Islet of Langerhans (tissue), 1 donor: ENCODE results near the gene GNRHR.
"Not testable (repeated sequence)": the region's sequence is repeated elsewhere in the genome, so short reads cannot be mapped to it uniquely, and the experiment has no call there.

Experiments
- FAIRE-seq: peaks from one replicate; lab custom pipeline; 2011; peaks lifted over from hg19 to GRCh38; lab: Jason Lieb, UNC

GNRHR gene, protein sequence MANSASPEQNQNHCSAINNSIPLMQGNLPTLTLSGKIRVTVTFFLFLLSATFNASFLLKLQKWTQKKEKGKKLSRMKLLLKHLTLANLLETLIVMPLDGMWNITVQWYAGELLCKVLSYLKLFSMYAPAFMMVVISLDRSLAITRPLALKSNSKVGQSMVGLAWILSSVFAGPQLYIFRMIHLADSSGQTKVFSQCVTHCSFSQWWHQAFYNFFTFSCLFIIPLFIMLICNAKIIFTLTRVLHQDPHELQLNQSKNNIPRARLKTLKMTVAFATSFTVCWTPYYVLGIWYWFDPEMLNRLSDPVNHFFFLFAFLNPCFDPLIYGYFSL

DNA sequence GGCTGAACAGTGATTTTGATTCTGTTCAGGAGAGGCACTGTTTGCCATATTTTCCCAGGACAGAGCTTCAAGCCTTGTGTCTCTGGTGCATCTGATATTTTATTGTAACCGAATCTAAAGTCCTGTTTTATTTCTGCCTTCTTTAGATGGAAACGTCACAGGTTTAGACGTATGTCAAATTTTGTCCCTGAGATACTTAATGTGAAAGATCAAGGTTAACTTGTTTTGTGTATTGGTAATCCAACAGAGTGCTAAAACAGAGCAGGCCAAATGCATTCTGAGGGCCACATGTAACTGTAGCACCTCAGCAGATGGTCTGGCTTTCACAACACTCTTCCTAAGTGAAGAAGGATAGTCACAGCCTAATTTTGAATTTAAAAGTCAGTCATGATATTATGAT lies at the start of gene GNRHR:
Gene GNRHR, minus strand, starts transcription at position 101 of the 400 bp plus-strand sequence. Its CDS starts 53 bp downstream, at position 48.
- no peak for FAIRE-seq

DNA sequence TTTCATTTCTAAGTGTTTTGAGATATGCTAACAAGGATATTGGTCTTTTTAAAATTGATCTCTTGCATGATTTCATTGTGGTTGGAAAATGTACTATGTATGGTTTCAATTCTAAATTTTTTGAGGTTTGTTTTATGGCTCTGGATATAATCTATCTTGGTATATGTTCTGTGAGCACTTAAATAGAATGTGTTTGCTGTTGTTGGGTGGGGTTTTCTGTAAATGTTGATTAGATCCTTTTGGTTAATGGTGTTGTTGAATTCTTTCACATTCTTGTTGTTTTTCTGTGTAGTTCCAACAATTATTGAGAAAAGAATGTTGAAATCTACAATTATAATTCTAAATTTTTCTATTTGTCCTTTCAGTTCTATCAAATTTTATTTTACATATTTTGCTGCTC lies 42.6 kb upstream of the GNRHR start:
- FAIRE-seq: peak; percentile 30

DNA sequence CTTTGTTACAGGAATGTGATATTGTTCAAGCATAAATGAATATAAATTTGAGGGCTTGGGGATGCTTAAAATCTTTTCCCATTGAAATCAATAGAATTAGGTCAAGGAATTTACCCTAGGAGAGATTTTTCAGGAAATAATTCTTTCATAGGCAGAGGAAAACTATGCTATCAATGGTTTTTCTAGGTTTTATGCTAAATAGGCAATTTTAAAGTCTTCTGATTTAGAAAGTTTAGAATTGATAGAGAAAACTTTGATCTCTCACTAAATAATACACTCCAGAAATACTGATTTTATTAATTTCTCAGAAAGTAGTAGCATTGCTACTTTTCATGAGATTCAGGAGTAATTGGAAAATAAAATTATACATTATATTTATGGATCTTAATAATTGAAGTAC lies 36.5 kb upstream of the GNRHR start:
- no peak for FAIRE-seq

DNA sequence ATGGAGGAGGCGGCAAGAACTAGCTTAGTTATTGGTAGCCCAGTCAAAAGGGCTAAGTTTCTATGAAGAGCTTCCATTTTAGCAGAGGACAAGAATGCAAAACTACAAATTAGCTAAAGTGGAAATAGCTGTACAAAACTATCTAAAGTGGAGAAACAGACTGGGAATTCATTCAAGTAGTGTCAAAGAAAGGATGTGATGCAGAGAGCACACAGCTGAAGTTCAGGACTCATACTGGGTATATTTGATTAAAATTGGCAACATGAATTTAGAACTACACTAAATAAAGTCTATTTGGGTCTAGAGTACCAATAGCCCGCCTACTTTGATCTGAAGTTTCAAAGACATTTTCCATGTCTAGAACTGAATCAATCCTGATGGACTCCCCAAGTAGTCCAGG lies 33.1 kb upstream of the GNRHR start:
- FAIRE-seq: no peak

DNA sequence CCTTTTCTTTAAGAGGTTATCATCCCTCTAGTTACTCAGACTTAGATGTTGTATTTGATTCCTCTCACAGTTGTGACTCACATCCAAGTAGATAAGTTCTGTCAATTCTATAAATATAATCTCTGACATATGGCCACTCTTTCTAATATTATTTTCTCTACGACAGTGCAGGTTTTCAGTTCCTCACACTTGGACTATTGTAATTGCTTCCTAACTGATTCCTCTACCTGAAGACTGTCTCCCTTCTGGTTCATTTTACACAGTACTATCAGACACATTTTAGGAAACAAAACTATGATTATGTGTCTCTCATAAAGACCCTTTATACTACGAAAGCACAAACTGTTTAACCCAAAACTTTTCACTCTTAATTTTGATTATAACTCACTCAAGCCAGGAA lies 31.3 kb upstream of the GNRHR start:
- FAIRE-seq: no peak

DNA sequence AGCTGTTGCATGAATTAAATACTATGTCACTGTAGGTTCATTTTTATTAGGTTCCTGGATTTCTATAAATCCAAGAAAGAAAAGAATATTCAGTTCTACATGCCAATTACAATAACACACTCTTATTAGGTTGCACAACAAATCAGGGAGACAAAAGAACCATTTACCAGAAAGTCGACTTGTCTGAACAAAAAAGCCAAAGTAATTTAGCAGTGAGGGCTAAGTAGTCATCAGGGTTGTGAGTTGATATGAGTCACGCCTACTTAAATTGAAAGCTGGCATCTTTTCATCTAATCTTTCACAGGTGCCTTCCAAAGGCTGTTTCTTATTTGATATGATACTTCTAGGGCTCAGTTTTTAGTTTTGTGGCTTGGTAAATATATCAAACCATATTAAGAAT lies 25.4 kb upstream of the GNRHR start:
- no peak for FAIRE-seq

DNA sequence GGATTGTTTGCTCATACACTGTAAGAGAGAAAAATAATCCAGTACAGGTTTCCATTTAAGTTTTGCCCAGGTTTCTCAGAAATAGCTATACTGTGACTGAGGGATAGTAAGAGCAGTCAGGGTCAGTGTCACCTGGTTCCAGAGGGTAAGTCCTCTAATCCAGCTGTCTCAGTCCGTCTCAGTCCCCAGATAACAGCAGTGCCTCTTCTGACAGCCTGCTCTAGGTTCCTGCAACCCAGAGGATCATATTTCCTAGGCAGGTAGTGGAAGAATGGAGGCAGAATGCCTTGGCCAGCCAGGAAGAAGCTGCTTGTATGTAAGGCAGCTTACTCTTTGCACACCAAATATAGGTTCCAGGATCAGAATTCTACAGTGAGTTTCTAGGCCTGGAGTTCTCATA lies 22.6 kb upstream of the GNRHR start:
- no peak for FAIRE-seq

DNA sequence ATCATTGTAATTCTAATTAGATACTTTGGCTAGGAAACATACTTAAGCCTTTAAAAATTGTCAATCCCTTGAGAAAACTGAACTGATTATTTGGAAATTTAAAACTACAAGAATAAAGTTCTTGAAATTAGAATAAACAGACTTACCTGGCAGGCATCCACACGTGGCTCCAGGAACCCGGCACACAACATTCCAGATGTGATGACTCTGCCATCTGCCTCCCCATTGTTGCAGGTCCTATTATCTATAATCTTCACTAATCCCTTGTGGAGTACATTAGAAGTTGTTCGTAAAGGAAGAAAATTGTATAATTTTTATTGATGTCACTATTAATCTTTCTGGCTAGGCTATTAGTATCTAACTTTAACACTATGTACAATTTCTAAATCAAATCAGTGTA lies 16.2 kb upstream of the GNRHR start:
- no peak for FAIRE-seq

DNA sequence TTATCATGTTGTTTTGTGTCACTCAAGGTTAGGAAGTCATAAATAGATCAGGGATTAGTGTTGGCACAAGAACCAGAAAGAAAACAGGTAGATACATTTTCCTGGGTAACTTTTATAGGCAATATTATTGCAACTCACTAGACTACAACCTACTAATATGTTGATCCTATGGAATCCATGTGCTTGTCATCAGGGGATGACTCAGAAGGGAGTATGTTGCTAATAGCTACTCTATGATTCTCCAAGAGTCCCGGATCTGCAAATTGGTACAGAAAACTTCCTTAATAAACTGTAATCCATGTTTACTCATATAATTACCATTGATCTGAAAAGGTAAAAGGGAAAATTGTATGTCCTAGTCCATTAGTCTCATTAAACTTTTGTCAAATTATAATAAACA lies 11.7 kb upstream of the GNRHR start:
- no peak for FAIRE-seq

DNA sequence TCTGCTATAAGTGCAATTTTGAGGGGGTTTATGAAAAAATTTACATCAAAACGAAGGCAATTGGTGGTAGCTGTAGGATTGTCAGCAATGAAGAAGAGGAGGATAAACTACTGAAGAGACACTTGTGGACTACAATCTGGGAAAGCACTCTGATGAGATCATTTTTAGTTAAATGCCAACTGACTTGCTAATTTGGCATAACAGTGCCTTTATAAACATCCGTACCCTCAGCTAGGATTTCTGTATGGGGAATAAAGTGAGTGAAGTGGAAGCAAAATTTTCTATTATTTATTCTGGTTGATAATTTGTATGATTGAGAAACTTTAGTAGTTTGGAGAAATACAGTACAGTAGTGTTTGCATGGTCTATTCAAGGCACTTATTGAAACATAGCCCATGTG lies 11.2 kb upstream of the GNRHR start:
- FAIRE-seq: no peak

DNA sequence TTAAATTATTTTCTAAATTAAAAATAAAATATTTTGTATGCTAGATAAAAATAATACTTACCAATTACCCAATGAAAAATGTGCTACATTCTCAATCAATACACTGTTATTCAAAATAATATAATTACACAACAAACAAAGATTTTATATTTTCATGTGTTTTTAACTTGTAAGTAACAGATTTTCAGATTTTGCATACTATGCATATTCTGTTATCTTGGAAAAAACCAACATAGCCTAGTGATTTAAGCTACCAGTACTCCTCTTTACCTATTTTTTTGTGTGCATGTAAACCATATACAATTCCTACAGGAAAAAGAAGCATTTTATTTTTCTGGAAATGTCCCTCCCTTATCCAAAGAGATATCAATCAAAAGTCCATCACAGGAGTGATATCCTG lies 10.0 kb upstream of the GNRHR start:
- no peak for FAIRE-seq

DNA sequence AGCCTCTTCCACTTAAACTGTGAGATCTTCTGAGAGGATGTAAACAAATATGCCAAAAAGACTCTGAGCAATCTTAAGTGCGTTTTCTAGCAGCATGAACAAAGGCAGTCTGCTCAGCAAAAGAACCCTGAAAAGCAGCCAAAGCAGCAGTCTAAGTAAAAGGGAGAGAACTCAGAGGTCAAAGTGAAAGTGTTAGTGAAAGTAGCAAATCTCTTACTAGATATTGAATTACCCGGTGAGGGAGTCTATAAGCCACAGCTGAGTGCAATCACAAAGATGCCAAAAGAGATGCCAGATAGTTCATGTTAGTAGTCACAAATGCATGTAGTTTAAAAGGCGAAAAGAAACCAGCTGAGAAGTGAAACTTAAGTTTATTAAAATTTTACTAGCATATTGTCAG lies 7.9 kb upstream of the GNRHR start:
- FAIRE-seq: no peak

DNA sequence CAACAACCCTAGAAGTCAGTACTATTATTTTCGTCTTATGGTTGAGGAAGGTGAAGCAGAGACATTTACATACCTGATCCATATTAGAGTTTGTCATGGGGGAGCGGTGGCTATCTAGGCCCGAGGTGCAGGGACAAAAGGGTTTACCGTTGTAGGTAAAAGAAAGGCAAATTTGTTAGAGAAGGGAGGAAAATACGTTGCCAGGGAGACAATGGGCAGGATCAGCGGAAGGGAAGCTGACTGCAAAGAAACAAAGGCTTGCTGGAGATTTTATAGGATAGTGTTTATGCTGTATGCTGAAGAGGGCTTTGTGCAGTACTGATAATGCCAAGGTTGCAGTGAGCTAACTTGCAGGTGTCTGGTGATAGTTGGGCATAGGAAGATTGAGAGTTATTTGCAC lies 2.8 kb upstream of the GNRHR start:
- not testable (repeated sequence) for FAIRE-seq

DNA sequence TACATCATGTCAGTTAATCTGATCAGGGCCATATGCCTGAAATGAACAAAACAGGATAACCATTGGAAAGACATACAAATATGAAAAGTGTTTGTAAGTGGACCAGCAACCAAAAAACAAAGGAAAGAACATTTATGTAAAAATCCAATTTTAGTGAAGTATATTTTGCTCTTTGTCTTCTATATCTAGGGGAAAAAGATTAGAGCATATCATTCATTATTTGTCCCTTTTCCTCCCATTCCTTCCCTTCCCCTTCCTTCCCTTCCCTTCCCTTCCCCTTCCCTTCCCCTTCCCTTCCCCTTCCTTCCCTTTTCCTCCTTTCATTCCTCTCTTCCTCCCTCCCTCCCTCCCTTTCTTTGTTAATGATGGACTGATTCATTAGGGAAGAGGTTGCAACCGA lies 1.8 kb upstream of the GNRHR start:
- no peak for FAIRE-seq

DNA sequence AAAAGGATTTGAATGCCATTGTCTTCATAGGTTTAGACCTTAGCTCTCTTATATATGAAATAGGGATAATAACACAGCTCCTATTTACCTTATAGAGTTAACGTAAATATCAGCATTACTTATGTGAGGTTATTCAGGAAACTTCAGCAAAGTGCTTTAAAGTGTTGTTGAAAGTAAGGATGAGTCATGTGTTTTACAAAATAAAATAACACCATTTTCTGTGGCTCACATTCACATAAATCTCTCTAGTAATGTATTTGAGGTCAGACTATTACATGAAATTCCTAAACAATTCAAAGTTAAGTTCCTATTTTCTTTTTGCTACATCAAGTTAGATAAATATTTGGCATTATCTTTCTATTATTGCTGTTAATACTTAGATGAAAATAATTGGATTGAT lies 2.9 kb downstream of the GNRHR start:
- FAIRE-seq: no peak

DNA sequence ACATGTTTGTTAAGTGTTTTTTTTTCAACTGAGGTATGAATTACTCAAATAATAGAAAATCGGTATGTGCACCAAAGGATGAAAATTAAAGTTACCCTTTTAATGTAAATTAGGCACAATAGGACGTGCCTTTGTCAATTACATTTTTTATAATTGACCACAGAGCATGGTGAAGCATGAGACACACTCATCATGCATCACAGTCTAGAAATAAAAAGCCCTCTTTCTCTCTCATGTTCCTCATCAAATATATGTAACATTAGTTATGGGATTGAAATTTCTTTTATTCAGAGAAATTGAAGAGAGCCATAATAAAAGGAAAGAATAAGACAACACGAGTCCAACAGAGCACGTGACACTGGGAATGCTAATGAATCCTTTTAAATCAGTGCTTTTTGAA lies 3.5 kb downstream of the GNRHR start:
- FAIRE-seq: no peak

DNA sequence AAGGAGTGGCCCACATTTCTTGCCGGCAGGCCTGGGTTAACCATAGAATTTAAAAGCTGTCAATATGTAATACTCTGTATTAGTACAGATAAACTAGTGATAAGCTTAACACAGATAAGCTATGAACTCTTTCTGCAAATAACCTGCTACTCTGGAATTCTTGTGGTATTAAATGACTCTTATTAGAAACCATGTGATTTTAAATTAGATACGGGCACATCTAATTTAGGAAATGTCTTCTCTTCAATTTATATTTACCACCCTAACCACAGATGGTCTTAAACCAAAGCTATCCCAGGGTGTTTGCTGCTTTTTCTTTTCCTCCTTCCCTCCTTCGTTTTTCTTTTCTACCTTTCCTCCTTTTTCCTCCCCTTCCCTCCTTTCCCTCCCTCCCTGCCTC lies 4.9 kb downstream of the GNRHR start:
- FAIRE-seq: no peak

DNA sequence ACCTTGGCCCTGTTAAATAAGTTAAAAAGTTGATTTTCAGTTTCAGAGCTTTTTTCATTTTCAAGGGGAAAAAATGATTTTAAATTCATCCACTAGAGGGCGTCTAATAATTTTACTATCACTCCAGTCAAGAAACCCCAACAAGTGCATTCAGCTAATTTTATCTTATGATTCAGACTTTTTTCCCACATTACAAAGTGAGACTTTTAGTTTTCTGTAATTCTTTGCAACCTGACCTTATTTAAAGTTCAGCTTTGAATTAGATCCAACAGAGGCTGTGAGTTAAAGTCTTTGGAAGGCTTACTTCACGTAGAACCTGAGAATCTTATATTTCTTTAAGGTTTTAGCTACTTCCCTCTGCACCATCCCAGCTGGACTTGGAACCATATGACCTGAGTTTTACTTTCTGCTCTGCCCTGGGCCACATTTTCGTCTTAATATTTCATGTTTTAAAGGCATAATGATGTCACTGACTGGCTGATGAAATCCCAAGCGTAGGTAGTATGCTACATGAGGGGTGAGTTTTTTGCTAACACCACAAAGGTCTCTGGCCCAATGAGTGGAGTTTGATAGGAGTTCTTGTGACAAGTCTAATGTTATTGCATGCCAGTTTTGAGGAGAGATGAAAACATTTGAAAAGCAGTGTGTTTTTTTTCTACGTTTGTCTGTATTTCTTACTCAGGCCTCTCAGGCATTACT lies 7.2 kb downstream of the GNRHR start:
- FAIRE-seq: peak; percentile 98

DNA sequence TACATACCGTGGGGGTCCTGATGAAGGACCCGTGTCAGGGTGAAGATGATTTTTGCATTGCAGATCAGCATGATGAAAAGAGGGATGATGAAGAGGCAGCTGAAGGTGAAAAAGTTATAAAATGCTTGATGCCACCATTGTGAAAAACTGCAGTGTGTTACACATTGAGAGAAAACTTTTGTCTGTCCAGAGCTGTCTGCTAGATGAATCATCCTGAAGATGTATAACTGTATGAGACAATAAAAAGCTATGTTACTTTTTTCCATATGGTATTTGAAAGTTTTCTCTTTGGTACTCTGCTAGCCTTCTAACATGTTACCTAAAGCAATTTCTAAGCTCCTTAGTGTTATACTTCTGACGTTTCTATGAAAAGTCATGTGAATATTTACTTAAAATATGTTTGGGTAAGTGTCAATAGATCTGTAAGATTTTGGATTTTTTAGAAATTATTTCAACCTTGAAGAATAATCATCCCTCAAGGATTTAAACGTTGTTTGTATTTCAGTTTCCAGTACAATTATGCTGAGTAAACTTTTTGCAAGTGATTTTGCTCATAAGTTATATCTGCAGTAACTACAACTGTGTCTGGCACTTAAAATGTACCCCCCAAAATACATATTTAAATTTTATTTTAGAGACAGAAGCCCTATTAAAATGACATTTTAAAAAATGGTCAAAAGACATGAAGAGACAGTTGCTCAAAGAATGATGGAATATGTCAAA lies 9.5 kb downstream of the GNRHR start:
- FAIRE-seq: no peak

DNA sequence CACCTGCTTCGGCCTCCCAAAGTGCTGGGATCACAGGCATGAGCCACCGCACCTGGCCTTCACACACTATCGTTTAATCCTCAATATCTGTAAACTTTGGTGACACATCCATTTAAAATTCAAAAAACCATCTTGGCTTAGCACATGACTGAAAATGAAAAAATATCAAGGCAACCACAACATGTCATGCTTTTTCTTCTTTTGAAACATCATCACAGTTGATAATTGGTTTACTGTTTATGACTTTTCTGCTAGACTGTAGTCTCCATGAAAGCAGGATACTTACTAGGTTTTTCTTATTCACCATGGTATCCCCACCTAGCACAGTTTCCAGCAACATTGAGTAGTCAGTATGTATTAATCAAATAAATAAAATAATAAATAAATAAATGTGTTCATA lies 11.0 kb downstream of the GNRHR start:
- no peak for FAIRE-seq

DNA sequence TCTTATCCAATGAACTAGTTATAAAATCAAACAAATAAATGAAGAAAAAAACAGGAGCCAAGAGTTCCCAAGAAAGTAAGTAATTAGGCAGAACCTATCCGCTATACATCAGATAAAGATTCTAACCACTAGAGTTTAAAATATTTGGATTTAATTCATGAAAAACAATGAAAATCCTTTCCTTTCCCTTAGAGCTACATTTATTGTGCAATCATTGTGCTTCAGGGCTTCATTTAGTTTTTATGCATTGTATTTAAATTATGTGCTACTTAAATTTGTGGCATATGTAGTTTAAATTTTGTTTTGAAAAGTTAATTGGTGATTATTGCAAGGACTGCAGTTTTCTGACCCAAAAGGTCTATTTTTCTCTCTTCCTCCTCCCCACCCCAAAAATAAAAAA lies 17.9 kb downstream of the GNRHR start:
- no peak for FAIRE-seq

DNA sequence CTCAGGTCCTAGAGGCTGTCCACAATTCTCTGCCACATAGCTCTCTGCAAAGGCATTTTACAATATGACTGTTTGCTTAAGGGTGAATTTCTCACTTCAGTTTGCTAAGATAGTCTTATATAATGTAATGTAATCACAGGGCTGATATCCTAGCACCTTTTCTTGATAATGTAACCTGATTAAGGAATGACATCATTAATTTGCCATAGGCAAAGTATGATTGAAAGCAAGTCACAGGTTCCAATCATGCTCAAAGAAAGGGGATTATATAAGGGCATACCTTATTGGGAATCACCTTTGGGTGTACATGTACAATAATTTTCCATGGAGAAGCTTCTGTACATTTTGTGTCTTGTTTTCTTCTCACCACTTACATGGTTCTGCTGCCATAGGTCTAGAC lies 18.9 kb downstream of the GNRHR start:
- FAIRE-seq: no peak

DNA sequence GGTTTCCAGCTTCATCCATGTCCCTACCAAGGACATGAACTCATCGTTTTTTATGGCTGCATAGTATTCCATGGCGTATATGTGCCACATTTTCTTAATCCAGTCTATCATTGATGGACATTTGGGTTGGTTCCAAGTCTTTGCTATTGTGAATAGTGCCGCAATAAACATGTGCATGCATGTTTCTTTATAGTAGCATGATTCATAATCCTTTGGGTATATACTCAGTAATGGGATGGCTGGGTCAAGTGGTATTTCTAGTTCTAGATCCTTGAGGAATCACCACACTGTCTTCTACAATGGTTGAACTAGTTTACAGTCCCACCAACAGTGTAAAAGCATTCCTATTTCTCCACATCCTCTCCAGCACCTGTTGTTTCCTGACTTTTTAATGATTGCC lies 23.7 kb downstream of the GNRHR start:
- FAIRE-seq: not testable (repeated sequence)
